ENCODE measurements around the gene DLST. TPM values are rescaled to one million over a fixed set of nuclear protein-coding genes. Genes with fewer than 3 reads are reported as not detected.

DLST gene
- total RNA-seq, 2 experiments from 2014 or later, result 74.4 to 95.7 TPM

DNA sequence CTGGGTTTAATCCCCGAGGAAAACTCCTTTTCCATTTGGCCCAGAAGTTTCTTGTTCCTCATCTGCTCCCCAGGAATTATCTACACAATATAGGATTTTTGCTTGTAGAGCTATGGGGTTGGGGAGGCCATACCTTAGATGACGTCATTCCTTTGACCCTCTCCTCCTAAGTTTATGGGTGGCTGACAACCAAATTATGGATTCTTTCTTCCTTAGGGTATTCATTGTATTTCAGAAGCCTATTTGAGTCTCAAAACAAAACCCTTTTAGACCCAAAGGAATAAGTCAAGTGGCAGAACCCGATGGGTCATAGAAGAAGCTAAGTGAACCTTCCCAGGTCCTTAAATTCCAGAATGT, 20.0 kb upstream of the DLST start:
- no peak overlapping the region for H3K4me2 ChIP-seq (ENCODE audit: low read length)
- CTCF ChIA-PET (ENCODE audit: unreplicated experiment), result interaction anchor here (0.5 to 3.0 kb wide), 8 partner anchors 10 to 252 kb away, joined by 3 to 16 read pairs (median 4); partner anchors contain the start of gene PROX2
- intact Hi-C loops (cut with micrococcal nuclease; ENCODE audit: unreplicated experiment), result loop anchor here (1.0 to 10.0 kb wide), 3 partner anchors 44 to 443 kb away; no protein-coding TSS in a partner anchor
- H3K4me1 ChIP-seq (ENCODE audit: insufficient read depth, low read length, poor library complexity, severe bottlenecking), result peaks cover under 1% of the 10 kb centered on the region
- no peaks in the 10 kb centered on the region for H3K79me2 ChIP-seq (ENCODE audit: insufficient read depth, low read depth, low read length)
- no peak overlapping the region for H3K27ac ChIP-seq (ENCODE audit: low read depth, low read length, poor library complexity, severe bottlenecking)
- H3K9me2 ChIP-seq (ENCODE audit: insufficient read depth, low read length), result no peaks in the 10 kb centered on the region
- TF ChIP-seq EZH2phosphoT487 (IDR thresholded peaks at IDR 0.05; ENCODE audit: borderline replicate concordance, low read depth, low read length), result no peak
- H2AFZ ChIP-seq (ENCODE audit: low read length), result no peak overlapping the region
- no peaks in the 10 kb centered on the region for H3K36me3 ChIP-seq (ENCODE audit: insufficient read depth, low read length)
- BruUV-seq (replicated peaks), result no TSS peak
- POLR2A ChIA-PET, result interaction anchor here (0.6 to 1.6 kb wide), 7 partner anchors 12 to 140 kb away, joined by 3 to 6 read pairs (median 3); no protein-coding TSS in a partner anchor
- H4K20me1 ChIP-seq (ENCODE audit: insufficient read depth, low read length), result no peaks in the 10 kb centered on the region
- no peak overlapping the region for H3K4me3 ChIP-seq (ENCODE audit: low read depth, low read length, poor library complexity, severe bottlenecking)
- no peak for DNase-seq (ENCODE audit: low spot score)
- no peaks in the 10 kb centered on the region for H3K9me3 ChIP-seq (ENCODE audit: low read length)

DNA sequence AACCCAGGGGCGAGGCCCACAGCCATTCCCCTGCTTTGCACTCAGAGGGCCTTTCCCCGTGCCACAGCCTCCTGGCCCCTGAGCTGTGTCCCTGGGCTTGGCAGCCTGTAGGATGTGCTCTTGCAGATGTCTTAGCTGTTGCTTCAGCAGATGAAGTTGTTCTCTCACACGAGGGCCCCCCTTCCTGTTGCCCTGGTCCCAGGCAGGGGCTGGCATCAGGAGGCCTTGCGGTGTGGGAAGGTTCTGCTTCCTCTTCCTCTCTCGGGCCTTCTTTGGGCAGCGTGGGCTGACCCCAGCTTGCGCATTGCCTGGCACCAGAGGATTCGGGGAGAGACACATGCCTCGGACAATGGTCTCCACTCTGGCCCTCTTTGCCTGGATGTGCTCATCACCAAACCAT, 18.4 kb upstream of the DLST start:
- Histone ChIP-seq H3K4me3 (ENCODE audit: low read depth, low read length, poor library complexity, severe bottlenecking) (no peak overlapping the region), H2AFZ (ENCODE audit: low read length) (no peak overlapping the region), H3K27ac (ENCODE audit: low read depth, low read length, poor library complexity, severe bottlenecking) (no peak overlapping the region), H3K79me2 (ENCODE audit: insufficient read depth, low read depth, low read length) (no peaks in the 10 kb centered on the region), H3K9me2 (ENCODE audit: insufficient read depth, low read length) (no peaks in the 10 kb centered on the region), H3K36me3 (ENCODE audit: insufficient read depth, low read length) (no peaks in the 10 kb centered on the region), H4K20me1 (ENCODE audit: insufficient read depth, low read length) (no peaks in the 10 kb centered on the region), H3K9me3 (ENCODE audit: low read length) (no peaks in the 10 kb centered on the region), H3K4me1 (ENCODE audit: insufficient read depth, low read length, poor library complexity, severe bottlenecking) (no peaks in the 10 kb centered on the region), H3K4me2 (ENCODE audit: low read length) (no peak overlapping the region)
- TF ChIP-seq, protein P1, sequence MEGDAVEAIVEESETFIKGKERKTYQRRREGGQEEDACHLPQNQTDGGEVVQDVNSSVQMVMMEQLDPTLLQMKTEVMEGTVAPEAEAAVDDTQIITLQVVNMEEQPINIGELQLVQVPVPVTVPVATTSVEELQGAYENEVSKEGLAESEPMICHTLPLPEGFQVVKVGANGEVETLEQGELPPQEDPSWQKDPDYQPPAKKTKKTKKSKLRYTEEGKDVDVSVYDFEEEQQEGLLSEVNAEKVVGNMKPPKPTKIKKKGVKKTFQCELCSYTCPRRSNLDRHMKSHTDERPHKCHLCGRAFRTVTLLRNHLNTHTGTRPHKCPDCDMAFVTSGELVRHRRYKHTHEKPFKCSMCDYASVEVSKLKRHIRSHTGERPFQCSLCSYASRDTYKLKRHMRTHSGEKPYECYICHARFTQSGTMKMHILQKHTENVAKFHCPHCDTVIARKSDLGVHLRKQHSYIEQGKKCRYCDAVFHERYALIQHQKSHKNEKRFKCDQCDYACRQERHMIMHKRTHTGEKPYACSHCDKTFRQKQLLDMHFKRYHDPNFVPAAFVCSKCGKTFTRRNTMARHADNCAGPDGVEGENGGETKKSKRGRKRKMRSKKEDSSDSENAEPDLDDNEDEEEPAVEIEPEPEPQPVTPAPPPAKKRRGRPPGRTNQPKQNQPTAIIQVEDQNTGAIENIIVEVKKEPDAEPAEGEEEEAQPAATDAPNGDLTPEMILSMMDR (conservative IDR thresholded peaks at IDR 0.05; ENCODE audit: low read length), result no peak
- no peak for TF ChIP-seq EZH2phosphoT487 (IDR thresholded peaks at IDR 0.05; ENCODE audit: borderline replicate concordance, low read depth, low read length)
- intact Hi-C loops (cut with micrococcal nuclease; ENCODE audit: unreplicated experiment), result loop anchor here (10.0 kb wide), 1 partner anchor 442 kb away; no protein-coding TSS in a partner anchor
- DNase-seq (ENCODE audit: low spot score), result no peak
- ChIA-PET POLR2A (interaction anchor here (0.6 to 1.9 kb wide), 3 partner anchors 9 to 15 kb away, joined by 3 to 6 read pairs (median 3); no protein-coding TSS in a partner anchor), CTCF (ENCODE audit: unreplicated experiment) (interaction anchor here (3.0 kb wide), 1 partner anchor 42 kb away, joined by 16 read pairs; no protein-coding TSS in a partner anchor)
- BruUV-seq (replicated peaks), result no TSS peak

DNA sequence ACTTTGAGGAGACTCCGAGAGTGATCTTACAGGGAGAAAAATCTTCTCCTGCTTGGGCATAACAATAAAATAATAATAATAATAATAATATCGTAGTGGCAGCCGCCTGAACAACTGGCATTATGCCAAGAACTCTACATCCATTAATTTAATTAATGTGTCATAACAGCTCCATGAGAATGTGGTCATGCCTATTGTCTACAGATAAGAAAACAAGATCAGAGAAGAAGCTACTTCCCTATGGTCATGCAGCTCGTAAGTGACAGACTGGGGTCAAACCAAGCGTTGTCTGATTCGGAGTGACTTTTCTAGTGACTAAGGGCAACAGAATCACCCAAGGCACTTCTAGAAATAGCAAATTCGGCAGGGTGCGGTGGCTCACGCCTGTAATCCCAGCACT, 17.5 kb upstream of the DLST start:
- H3K4me2 ChIP-seq (ENCODE audit: low read length), result no peak overlapping the region
- no peak overlapping the region for H3K4me3 ChIP-seq (ENCODE audit: low read depth, low read length, poor library complexity, severe bottlenecking)
- no peaks in the 10 kb centered on the region for H3K79me2 ChIP-seq (ENCODE audit: insufficient read depth, low read depth, low read length)
- no TSS peak for BruUV-seq (replicated peaks)
- H3K4me1 ChIP-seq (ENCODE audit: insufficient read depth, low read length, poor library complexity, severe bottlenecking), result no peaks in the 10 kb centered on the region
- intact Hi-C loops (cut with micrococcal nuclease; ENCODE audit: unreplicated experiment), result loop anchor here (10.0 kb wide), 1 partner anchor 441 kb away; no protein-coding TSS in a partner anchor
- H4K20me1 ChIP-seq (ENCODE audit: insufficient read depth, low read length), result no peaks in the 10 kb centered on the region
- CTCF ChIA-PET (ENCODE audit: unreplicated experiment), result no interaction called here
- H3K36me3 ChIP-seq (ENCODE audit: insufficient read depth, low read length), result no peaks in the 10 kb centered on the region
- no peak for DNase-seq (ENCODE audit: low spot score)
- no peaks in the 10 kb centered on the region for H3K9me2 ChIP-seq (ENCODE audit: insufficient read depth, low read length)
- TF ChIP-seq EZH2phosphoT487 (IDR thresholded peaks at IDR 0.05; ENCODE audit: borderline replicate concordance, low read depth, low read length), result no peak
- TF ChIP-seq, protein P1 (conservative IDR thresholded peaks at IDR 0.05; ENCODE audit: low read length), result no peak
- POLR2A ChIA-PET, result interaction anchor here (0.7 to 1.1 kb wide), 2 partner anchors 9 kb away, joined by 3 to 4 read pairs; no protein-coding TSS in a partner anchor
- H2AFZ ChIP-seq (ENCODE audit: low read length), result no peak overlapping the region
- H3K9me3 ChIP-seq (ENCODE audit: low read length), result no peaks in the 10 kb centered on the region
- H3K27ac ChIP-seq (ENCODE audit: low read depth, low read length, poor library complexity, severe bottlenecking), result no peak overlapping the region

Data from OCI-LY7 (cell line).